Liver (tissue), 3 donors: ENCODE data around the gene NLRP10.

Source experiments
- GABPA ChIP-seq, 2 donors: IDR thresholded peaks in 1 of 2; conservative IDR thresholded peaks in 1 of 2; 2 replicates each; pipeline ENCODE4 v1.6.1; 2016; ENCODE audit warnings: antibody characterized with exemption in 2 of 2, mild to moderate bottlenecking in 1 of 2, moderate library complexity in 1 of 2
- HNF4G ChIP-seq: IDR thresholded peaks from 2 replicates; pipeline ENCODE4 v1.6.1; 2016; ENCODE audit warnings: antibody characterized with exemption
- JUND ChIP-seq, 2 donors: IDR thresholded peaks; 2 replicates each; pipeline ENCODE4 v1.6.1; 2016; ENCODE audit warnings: antibody characterized with exemption in 2 of 2
- NR2F2 ChIP-seq: IDR thresholded peaks from 2 replicates; pipeline ENCODE4 v1.6.1; 2016; ENCODE audit warnings: antibody characterized with exemption
- RAD21 ChIP-seq, 2 donors: IDR thresholded peaks; 2 replicates each; pipeline ENCODE4 v1.6.1; 2016; ENCODE audit warnings: antibody characterized with exemption in 2 of 2, mild to moderate bottlenecking in 2 of 2
- SP1 ChIP-seq: IDR thresholded peaks from 2 replicates; pipeline ENCODE4 v1.6.1; 2018; ENCODE audit warnings: antibody characterized with exemption, mild to moderate bottlenecking
- TAF1 ChIP-seq: conservative IDR thresholded peaks from 2 replicates; pipeline ENCODE4 v1.6.1; 2016; ENCODE audit warnings: antibody characterized with exemption, mild to moderate bottlenecking
- YY1 ChIP-seq: IDR thresholded peaks from 2 replicates; pipeline ENCODE4 v1.6.1; 2016; ENCODE audit warnings: antibody characterized with exemption, mild to moderate bottlenecking
- TF ChIP-seq, protein P1 (sequence below): fragments of 150-350 bp; IDR thresholded peaks from 2 replicates; pipeline ENCODE4 v1.5.1; 2017; ENCODE audit warnings: improper control_type of control experiment, low read depth, low read length; ENCODE audit not compliant: missing input control
- TF ChIP-seq, protein P2 (sequence below): IDR thresholded peaks from 2 replicates; pipeline ENCODE4 v1.6.1; 2016; ENCODE audit warnings: antibody characterized with exemption
- TF ChIP-seq, protein P3 (sequence below): IDR thresholded peaks from 2 replicates; pipeline ENCODE4 v1.6.1; 2016; ENCODE audit warnings: antibody characterized with exemption, mild to moderate bottlenecking
- TF ChIP-seq, protein P4 (sequence below): IDR thresholded peaks from 2 replicates; pipeline ENCODE4 v1.6.1; 2016; ENCODE audit warnings: antibody characterized with exemption
- TF ChIP-seq, protein P5 (sequence below): IDR thresholded peaks from 2 replicates; pipeline ENCODE4 v1.6.1; 2016; ENCODE audit warnings: antibody characterized with exemption
- donor health status: healthy.
- donor health status: healthy.

DNA sequence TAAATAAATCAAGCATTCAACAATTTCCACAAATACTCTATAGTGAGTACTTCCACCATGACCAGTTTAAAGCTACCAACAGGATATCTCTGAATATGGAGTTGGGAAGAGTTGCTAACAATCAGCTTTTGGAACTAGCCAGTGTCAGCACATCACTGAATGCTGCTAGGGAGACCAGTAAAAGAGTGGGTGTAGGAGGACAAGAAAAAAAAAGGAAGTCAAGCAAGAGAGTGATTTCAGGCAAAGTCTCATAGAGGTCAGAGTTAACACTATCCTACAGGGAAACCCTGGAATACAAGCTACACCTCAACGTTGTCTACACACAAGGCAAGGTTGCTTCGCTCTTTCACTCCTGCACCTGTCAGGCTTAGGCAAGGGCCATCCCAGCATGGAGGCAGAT lies 46.1 kb upstream of the NLRP10 start:
- TF ChIP-seq, protein P1, sequence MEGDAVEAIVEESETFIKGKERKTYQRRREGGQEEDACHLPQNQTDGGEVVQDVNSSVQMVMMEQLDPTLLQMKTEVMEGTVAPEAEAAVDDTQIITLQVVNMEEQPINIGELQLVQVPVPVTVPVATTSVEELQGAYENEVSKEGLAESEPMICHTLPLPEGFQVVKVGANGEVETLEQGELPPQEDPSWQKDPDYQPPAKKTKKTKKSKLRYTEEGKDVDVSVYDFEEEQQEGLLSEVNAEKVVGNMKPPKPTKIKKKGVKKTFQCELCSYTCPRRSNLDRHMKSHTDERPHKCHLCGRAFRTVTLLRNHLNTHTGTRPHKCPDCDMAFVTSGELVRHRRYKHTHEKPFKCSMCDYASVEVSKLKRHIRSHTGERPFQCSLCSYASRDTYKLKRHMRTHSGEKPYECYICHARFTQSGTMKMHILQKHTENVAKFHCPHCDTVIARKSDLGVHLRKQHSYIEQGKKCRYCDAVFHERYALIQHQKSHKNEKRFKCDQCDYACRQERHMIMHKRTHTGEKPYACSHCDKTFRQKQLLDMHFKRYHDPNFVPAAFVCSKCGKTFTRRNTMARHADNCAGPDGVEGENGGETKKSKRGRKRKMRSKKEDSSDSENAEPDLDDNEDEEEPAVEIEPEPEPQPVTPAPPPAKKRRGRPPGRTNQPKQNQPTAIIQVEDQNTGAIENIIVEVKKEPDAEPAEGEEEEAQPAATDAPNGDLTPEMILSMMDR = no peak
- TF ChIP-seq, protein P2, sequence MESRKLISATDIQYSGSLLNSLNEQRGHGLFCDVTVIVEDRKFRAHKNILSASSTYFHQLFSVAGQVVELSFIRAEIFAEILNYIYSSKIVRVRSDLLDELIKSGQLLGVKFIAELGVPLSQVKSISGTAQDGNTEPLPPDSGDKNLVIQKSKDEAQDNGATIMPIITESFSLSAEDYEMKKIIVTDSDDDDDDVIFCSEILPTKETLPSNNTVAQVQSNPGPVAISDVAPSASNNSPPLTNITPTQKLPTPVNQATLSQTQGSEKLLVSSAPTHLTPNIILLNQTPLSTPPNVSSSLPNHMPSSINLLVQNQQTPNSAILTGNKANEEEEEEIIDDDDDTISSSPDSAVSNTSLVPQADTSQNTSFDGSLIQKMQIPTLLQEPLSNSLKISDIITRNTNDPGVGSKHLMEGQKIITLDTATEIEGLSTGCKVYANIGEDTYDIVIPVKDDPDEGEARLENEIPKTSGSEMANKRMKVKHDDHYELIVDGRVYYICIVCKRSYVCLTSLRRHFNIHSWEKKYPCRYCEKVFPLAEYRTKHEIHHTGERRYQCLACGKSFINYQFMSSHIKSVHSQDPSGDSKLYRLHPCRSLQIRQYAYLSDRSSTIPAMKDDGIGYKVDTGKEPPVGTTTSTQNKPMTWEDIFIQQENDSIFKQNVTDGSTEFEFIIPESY = no peak
- TF ChIP-seq RAD21 (IDR thresholded peaks at IDR 0.05) (no peak), TAF1 (no peak), GABPA (IDR thresholded peaks at IDR 0.05 in 1 of 2, conservative IDR thresholded peaks at IDR 0.05 in 1 of 2) (no peak), HNF4G (no peak), SP1 (no peak), NR2F2 (no peak), JUND (IDR thresholded peaks at IDR 0.05) (no peak), YY1 (no peak)
- TF ChIP-seq, protein P3, sequence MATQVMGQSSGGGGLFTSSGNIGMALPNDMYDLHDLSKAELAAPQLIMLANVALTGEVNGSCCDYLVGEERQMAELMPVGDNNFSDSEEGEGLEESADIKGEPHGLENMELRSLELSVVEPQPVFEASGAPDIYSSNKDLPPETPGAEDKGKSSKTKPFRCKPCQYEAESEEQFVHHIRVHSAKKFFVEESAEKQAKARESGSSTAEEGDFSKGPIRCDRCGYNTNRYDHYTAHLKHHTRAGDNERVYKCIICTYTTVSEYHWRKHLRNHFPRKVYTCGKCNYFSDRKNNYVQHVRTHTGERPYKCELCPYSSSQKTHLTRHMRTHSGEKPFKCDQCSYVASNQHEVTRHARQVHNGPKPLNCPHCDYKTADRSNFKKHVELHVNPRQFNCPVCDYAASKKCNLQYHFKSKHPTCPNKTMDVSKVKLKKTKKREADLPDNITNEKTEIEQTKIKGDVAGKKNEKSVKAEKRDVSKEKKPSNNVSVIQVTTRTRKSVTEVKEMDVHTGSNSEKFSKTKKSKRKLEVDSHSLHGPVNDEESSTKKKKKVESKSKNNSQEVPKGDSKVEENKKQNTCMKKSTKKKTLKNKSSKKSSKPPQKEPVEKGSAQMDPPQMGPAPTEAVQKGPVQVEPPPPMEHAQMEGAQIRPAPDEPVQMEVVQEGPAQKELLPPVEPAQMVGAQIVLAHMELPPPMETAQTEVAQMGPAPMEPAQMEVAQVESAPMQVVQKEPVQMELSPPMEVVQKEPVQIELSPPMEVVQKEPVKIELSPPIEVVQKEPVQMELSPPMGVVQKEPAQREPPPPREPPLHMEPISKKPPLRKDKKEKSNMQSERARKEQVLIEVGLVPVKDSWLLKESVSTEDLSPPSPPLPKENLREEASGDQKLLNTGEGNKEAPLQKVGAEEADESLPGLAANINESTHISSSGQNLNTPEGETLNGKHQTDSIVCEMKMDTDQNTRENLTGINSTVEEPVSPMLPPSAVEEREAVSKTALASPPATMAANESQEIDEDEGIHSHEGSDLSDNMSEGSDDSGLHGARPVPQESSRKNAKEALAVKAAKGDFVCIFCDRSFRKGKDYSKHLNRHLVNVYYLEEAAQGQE = no peak
- TF ChIP-seq, protein P4, sequence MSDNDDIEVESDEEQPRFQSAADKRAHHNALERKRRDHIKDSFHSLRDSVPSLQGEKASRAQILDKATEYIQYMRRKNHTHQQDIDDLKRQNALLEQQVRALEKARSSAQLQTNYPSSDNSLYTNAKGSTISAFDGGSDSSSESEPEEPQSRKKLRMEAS = no peak
- TF ChIP-seq, protein P5, sequence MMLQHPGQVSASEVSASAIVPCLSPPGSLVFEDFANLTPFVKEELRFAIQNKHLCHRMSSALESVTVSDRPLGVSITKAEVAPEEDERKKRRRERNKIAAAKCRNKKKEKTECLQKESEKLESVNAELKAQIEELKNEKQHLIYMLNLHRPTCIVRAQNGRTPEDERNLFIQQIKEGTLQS = no peak
